MM.1S (cell line): Measurements from ENCODE around the gene TCF25.

Experiments
- CTCF ChIP-seq: fragments of 300-600 bp; sonication (generic); IDR thresholded peaks from 2 replicates; pipeline ENCODE4 v1.5.1; 2016; ENCODE audit warnings: antibody characterized with exemption, low read length, mixed read lengths
- EZH2 ChIP-seq: fragments of 300-600 bp; sonication (generic); optimal IDR thresholded peaks from 2 replicates; pipeline ENCODE3; 2017; ENCODE audit warnings: low read depth, mild to moderate bottlenecking, antibody characterized with exemption, low read length, mixed read lengths

GRCh38 chr16:89880477-89881367, 7.3 kb downstream of the TCF25 start:
- TF ChIP-seq CTCF (no peak), EZH2 (no peak)
